GM20431 (cell line): Measurements from ENCODE around the gene BICDL2.

ENCODE experiments used
- in situ Hi-C: fragments of 300-500 bp; cut with MseI, MboI; formaldehyde crosslinking; loops from one replicate; pipeline ENCODE4 v1.15.0; 2020; ENCODE audit warnings: low sequenced_read_pairs; ENCODE audit not compliant: unreplicated experiment

Gene BICDL2

DNA sequence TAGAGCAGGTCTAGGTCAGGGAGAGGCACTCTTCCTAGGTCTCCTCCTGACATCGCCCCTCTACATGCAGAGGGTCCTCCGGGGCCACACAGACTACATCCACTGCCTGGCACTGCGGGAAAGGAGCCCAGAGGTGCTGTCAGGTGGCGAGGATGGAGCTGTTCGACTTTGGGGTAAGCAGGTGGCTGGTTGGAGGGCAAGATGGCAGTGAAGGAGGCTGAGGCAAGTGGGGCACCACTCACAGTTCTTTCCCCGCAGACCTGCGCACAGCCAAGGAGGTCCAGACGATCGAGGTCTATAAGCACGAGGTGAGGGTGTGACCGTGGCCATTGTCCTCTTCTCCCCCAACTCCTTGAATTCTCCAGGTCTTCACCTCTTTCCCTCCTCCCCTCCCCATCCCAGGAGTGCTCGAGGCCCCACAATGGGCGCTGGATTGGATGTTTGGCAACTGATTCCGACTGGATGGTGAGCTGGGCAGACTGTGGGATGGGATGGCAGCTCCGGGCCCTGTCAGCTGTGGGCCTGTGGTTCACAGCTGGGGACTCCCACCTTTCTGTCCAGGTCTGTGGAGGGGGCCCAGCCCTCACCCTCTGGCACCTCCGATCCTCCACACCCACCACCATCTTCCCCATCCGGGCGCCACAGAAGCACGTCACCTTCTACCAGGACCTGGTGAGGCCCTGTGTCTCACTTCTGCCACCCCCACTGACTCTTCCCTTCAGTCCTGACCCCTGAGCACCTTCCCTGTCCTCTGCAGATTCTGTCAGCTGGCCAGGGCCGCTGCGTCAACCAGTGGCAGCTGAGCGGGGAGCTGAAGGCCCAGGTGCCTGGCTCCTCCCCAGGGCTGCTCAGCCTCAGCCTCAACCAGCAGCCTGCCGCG, 9.9 kb downstream of the BICDL2 start:
- in situ Hi-C loops: no loop called here

DNA sequence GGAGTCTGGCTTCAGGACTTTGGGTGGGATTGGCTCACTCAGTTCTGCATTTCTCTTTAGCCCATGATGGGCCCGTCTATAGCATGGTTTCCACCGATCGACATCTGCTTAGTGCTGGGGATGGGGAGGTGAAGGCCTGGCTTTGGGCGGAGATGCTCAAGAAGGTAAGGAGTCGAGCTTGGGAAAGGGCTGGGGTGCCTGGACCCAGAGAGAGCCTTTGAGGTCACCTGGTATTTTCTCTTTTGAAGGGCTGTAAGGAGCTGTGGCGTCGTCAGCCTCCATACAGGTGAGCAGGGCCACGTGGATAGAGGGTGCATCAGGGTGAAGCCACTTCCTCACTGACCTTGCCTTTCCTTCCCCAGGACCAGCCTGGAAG, 10.8 kb downstream of the BICDL2 start:
- in situ Hi-C loops: no loop called here

DNA sequence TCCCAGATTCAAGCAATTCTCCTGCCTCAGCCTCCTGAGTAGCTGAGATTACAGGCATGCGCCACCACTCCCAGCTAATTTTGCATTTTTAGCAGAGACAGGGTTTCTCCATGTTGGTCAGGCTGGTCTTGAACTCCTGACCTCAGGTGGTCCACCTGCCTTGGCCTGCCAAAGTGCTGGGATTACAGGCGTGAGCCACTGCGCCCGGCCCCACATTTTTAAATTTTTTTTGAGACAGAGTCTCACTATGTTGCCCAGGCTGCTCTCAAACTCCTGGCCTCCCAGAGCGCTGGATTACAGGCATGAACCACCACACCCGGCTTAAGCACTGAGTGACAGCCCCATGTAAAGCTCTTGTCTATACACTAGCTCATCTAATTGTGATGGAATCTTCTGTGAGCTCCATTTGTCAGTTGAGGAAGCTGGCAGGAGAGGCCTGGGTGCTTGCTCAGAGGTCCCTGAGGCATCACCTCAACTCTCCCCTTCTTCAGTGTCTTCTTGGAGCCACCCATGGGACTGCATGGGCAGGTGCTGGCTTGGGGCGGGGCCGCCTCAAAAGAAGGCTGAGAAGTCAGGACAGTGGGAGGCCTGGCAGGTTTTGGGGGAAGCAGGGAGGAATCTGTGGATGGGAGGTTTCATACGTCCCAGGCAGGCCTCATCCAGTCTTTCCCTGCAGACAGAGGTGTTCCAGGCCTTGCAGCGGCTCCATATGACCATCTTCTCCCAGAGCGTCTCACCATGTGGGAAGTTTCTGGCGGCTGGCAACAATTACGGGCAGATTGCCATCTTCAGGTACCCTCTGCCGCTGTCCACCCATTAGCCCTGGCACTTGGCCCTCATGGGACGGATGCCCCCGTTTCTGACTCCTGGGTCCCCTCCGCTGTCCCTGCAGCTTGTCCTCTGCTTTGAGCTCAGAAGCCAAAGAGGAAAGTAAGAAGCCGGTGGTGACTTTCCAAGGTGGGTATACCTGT, 11.4 kb downstream of the BICDL2 start:
- in situ Hi-C loops: no loop called here

DNA sequence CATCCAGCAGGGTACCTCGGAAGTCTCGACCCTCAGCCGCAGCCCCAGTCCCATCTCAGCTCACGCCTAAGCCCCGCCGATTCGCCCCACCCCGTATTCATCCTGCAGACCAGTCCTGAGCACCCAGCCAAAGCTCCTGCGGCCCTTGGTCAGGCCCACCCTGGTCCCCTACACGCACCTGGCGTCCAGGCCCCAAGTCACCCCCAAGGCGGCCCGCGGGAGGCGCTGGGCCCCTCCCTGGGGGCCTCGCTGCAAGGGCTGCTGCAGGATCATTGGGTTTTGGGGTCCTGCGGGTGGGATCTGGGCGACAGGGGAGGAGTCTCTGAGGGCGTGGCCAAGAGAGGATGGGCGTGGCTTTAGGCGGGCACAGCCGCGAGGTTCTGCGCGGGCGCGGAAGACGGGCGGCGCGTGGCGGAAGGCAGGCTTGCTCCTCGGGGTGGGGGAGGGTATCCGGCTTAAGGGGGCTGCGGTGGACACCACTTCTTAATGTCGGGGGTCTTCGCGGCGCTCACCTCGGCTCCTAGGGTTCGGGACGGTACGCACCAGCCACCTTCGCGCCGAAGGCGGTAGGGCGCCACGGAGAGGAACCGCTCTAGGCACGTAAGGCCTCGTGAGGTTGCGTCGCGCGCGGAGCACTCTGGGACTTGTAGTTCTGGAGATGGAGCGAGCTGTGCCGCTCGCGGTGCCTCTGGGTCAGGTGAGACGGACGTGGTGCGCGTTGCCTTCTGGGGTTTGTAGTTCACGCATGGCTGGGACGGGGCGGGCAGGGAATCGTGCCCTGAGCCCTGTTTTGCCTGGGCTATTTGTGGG, 12.9 kb downstream of the BICDL2 start, which contains the start of the genes HCFC1R1 and THOC6:
Gene HCFC1R1, minus strand, starts transcription at position 274 of the 810 bp plus-strand sequence. Its CDS starts 1 bp downstream, at position 273.
Gene THOC6, plus strand, starts transcription at position 367 of the 810 bp plus-strand sequence. Its CDS starts 292 bp downstream, at position 659.
- in situ Hi-C loops: no loop called here

DNA sequence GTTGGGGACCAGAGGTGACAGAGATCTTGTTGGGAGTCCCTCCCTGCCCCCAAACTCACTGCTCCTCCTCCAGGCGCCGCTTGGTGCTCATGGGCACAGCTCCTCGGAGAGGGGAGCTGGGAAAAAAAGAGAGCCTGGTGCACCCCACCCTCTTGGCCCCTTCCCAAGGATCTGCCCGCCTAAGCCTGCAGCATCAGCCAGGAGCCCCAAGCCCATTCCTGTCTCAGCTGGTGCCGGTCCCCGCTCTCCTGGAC, 13.4 kb downstream of the BICDL2 start:
- in situ Hi-C loops: no loop called here

DNA sequence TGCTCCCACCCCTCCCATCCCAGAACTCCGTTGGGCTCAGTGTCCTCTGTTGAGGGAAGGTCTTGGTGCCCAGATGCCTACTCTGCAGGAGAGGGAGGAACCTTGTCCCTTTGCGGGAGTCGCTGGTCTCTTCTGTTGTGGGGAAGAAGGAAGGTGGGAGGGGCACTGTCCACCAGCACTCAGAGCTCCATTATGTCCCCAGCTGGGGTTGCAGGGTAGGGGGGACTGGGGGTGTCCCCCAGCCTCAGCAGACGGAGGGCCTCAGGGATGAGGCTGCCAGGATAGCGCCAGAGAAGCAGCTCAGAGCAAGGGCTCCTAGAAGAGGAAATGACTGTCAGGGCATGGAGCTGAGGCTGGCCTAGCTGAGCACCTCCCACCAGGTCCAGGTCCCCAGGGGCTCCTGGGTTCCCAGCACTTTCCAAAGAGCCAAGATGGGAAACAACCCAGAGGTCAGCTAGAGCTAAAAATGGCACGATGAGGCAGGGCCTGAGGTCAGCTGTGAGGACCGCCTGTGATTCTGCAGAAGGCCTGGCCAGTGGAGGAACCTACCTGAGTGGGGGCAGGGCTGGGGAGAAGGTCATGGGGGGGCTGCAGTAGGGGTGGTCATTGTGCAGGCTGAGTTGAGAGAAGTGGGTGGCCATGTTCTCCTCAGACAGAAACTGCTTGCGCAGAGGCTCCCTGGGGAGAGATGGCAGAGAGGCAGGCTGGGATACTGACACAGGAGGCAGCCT, 13.9 kb downstream of the BICDL2 start:
- in situ Hi-C loops: no loop called here

DNA sequence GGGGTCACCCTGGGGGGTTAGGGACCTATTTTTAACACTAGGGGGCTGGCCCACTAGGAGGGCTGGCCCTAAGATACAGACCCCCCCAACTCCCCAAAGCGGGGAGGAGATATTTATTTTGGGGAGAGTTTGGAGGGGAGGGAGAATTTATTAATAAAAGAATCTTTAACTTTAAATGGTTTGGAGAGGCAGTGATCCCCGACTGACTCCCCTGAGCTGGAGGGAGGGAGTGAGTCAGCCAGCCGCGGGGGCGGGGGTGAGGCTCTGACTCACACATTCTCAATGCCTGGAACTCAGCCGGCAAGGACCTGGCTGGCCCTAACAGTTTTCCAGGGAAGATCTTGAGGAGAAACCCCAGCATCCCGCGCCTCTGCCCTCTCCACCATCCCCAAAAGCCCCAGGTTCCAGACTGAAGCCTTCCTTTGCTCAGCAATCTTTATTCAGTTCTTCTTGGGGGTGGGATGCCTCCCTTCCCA, 14.5 kb downstream of the BICDL2 start:
- in situ Hi-C loops: no loop called here

DNA sequence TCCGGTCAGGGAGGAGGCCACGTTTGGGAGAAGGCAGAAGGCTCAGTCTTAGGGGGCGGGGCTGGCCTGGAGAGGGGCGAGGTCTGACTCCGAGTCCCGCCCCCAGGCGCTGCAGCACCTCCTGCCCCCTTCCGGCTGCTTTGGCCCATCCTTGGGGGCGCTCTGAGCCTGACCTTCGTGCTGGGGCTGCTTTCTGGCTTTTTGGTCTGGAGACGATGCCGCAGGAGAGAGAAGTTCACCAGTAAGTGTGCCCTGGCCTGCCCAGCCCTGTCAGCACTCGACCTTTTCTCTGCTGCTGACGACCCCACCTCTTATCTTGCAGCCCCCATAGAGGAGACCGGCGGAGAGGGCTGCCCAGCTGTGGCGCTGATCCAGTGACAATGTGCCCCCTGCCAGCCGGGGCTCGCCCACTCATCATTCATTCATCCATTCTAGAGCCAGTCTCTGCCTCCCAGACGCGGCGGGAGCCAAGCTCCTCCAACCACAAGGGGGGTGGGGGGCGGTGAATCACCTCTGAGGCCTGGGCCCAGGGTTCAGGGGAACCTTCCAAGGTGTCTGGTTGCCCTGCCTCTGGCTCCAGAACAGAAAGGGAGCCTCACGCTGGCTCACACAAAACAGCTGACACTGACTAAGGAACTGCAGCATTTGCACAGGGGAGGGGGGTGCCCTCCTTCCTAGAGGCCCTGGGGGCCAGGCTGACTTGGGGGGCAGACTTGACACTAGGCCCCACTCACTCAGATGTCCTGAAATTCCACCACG, 15.1 kb downstream of the BICDL2 start:
- in situ Hi-C loops: no loop called here

DNA sequence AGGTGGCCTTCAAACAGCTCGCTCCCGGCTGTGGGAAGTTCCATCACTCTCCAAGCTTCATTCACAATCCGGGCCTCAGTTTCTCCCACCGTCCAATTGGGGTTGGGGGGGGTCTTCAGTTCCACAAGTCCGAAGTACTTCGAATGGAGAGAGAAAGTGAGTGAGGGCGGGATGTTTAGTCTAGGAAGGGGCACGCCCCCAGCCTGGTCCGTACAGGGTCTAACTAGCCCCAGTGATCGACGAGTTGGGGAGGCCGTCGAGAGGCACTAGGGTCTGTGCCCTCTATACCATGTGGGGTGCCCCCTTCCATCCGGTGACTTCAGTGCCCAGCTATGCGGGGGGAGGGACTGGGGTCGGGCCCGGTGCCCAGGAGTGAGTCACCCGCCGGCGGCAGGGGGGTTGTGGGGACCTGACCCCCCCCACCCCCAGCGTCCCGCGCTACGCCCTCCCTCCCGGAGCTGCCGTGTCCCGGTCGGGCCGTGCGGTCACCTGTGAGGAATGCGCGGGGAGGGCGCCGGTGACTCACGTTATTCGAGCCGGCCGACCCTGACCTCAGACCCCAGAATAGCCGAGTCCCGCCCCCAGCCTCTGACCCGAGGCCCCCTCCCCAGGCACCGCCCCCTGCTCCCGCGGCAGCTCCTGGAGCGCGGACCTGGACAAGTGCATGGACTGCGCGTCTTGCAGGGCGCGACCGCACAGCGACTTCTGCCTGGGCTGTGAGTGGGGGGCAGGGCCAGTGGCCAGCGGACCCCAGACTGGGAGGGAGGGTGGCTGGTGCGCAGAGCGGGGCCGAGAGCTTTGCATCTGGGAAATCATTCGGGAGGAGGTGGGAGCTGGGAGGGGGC, 15.9 kb downstream of the BICDL2 start:
- in situ Hi-C loops: no loop called here

DNA sequence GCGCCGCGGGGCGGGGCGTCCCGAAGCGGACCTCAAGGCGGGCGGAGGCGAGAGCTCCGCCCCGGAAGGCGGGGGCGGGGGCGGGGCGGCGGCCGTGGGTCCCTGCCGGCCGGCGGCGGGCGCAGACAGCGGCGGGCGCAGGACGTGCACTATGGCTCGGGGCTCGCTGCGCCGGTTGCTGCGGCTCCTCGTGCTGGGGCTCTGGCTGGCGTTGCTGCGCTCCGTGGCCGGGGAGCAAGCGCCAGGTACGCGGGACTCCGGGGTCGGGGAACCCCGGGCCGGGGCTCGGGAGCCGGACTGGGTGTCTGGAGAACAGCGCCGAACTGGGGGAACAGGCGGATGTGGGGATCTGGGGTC, 16.5 kb downstream of the BICDL2 start, which contains the start of gene TNFRSF12A:
Gene TNFRSF12A, plus strand, starts transcription at position 122 of the 357 bp plus-strand sequence. Its CDS starts 30 bp downstream, at position 152.
- in situ Hi-C loops: no loop called here

DNA sequence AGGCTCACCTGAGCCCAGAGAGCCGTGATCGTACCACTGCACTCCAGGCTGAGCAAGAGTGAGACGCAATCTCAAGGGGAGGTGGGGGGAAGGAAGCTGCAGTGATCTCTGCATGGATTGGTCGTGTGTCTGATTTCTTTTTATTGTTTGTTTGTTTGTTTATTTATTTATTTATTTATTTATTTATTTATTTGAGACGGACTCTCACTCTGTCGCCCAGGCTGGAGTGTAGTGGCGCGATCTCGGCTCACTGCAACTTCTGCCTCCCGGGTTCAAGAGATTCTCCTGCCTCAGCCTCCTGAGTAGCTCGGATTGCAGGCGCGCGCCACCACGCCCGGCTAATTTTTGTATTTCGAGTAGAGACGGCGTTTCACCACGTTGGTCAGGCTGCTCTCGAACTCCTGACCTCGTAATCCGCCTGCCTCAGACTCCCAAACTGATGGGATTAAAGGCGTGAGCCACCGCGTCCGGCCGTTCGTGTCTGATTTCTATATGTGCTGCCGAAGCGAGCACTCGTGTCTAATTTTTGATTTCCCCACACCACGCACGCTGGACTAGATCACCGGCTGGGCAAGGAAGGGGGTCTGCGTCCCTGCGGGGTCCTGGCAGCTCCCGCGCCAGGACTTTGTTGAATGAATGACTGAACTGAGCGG, 17.0 kb downstream of the BICDL2 start:
- in situ Hi-C loops: no loop called here

DNA sequence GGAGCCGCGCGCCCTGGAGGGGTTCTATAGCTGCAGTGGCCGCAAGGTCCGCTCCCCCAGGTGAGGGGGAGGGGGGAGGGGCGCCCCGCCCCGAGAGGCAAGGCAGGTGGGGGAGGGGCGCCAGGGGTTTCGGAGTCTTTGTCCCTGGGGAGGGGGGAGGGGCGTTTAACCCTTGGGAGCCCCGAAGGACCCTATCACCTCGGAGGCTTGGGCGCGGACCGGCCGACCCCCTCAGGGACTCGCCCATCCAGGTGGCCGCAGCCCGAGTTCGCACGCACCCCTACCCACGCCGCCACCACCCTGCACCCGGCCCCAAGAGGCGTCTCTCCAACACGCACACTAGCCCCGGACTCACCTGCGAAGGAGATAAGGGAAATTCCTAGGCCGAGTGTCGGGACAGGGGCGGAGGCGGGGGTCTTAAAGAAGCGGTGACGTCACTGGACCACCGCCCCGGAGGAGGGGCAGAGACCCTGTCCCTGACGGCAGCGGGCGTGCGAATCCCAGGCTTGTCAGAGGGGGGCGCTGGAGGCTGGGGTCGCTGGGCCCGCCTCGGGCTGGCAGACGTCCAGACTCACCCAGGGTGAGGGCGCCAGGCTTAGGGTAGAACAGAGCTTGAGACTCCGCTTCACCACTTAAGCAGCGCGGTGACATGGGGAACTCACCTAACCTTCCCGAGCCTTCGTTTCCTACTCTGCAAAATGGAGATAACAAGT, 18.8 kb downstream of the BICDL2 start, which contains the start of gene CLDN6:
Gene CLDN6, minus strand, starts transcription at position 390 of the 713 bp plus-strand sequence. CDS start 2,162 bp downstream, outside the sequence.
- in situ Hi-C loops: no loop called here

DNA sequence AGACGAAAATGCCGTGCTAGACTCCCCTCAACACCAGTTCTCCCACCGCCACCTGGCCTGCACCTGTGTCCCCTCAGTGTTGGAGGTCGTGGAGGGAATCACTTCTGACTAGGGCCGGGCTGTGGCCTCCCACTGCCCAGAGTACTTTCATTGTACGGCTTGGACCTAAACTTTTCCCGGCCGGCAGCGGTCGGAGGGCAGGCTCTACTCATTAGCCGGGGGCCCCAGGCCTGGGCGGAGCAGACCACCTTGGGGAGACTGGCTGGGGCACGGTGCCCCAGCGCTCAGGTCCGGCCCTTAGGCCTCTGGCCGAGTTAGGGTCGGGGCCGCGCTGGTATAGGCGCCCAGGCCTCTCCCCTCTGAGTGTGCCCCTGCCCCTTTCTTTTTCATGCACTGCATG, 19.4 kb downstream of the BICDL2 start:
- in situ Hi-C loops: no loop called here

DNA sequence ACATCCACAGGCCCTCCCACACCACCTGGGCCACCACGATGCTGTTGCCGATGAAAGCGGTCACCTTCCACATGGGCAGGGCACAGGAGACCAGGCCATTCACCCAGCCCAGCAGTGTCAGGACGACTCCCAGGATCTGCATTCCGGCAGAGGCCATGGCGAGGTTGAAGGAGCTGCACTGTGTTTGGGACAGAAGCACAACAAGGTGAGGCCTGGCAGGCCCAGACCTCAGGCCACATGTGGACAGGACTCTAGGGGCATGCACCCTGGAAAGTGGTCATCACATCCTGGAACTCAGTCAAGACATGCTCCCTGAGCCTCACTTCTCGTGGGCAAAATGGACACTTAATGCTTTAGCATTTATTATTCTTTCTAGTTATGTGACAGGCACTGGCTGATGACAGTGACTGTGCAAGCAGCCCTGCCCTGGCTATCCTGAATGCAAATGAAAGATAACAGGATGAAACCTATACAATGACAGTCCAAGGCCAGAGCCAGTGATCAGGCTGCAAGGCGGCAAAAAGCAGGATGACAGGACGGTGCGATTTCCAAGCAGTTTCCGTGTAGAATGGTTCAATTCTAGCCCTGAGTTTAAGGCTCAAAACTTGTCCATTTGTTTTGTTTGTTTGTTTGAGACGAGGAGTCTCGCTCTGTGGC, 20.8 kb downstream of the BICDL2 start:
- in situ Hi-C loops: no loop called here

DNA sequence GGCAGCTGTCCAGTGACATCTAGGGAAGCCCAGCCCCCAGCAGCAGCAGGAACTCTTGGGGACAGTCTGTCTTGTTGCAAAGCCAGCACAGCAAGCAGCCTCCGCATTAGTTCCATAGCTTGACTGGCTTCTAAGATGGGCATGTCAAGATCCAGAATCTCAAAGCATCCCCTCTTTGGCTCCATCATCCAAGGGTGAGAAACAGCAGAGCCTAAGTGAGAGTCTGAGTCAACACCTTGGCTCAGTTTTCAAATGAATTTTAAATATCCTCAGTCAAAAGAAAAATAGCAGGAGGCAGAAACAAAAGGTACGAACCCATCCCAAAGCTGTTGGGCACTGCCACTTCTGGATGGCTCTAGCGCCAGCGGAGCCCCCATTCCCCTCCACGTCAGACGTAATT, 21.8 kb downstream of the BICDL2 start:
- in situ Hi-C loops: no loop called here
